ENCODE measurements around the gene TIPARP.
A peak's percentile ranks its signal among the peaks of the same experiment; 100 is the strongest.

TIPARP gene

DNA sequence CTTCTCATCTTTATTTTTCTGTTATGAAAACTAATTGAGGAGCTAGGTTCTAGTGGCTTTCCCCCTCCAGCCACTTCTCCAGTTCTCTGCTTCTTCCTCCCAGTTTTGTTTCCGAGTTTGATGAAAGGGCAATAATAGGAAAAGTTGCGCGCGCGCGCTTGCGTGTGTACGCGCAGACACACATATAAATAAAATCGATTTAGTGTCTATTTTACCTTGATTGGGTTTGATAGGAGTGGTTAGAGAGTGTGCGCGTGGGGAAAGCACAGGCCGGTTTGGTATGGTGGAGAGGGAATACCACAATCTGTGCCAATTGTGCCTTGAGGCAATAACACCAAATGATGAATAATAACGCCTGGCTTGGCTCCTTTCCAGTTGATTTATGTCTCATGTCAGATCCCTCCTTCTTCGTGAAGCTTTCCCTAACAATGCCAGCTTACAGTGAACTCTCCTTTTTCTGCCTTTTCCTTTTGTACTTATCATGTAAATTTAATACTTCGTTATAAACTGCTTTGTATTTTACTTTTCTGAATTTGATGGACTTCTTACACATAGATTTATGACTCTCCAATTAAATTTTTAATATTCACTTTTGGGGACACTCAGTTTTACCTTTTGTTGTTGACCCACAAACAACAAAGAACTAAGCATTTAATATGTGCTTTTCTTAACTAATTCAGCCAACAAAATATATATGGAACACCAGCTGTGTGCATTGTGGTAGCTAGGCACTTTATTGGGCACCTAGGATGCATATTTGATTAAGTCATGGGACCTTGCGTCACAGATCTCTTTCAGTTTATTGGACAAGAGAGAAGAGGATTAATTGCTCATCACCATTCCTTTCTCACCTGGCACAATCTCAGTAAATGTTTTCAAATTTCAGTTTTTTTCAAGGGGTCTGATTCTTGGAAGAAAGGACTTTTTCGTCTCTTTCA is 1.7 kb downstream of the TIPARP start (continued):
- TF ChIP-seq, protein P1, sequence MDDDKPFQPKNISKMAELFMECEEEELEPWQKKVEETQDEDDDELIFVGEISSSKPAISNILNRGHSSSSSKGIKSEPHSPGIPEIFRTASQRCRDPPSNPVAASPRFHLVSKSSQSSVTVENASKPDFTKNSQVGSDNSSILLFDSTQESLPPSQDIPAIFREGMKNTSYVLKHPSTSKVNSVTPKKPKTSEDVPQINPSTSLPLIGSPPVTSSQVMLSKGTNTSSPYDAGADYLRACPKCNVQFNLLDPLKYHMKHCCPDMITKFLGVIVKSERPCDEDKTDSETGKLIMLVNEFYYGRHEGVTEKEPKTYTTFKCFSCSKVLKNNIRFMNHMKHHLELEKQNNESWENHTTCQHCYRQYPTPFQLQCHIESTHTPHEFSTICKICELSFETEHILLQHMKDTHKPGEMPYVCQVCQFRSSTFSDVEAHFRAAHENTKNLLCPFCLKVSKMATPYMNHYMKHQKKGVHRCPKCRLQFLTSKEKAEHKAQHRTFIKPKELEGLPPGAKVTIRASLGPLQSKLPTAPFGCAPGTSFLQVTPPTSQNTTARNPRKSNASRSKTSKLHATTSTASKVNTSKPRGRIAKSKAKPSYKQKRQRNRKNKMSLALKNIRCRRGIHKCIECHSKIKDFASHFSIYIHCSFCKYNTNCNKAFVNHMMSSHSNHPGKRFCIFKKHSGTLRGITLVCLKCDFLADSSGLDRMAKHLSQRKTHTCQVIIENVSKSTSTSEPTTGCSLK (tag by site-specific recombination; IDR thresholded peaks at IDR 0.05), result no peak
- TF ChIP-seq, protein P2, sequence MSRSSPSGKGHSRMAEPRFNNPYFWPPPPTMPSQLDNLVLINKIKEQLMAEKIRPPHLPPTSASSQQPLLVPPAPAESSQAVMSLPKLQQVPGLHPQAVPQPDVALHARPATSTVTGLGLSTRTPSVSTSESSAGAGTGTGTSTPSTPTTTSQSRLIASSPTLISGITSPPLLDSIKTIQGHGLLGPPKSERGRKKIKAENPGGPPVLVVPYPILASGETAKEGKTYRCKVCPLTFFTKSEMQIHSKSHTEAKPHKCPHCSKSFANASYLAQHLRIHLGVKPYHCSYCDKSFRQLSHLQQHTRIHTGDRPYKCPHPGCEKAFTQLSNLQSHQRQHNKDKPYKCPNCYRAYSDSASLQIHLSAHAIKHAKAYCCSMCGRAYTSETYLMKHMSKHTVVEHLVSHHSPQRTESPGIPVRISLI (tag by site-specific recombination; IDR thresholded peaks at IDR 0.05), result no peak
- TF ChIP-seq KLF10 (tag by site-specific recombination; IDR thresholded peaks at IDR 0.05) (no peak), ZNF19 (tag by site-specific recombination; IDR thresholded peaks at IDR 0.05; ENCODE audit: low read depth) (no peak), ZNF335 (tag by site-specific recombination; conservative IDR thresholded peaks at IDR 0.05) (peak; percentile 96), ZNF157 (tag by site-specific recombination; IDR thresholded peaks at IDR 0.05) (no peak), ZNF776 (tag by site-specific recombination; IDR thresholded peaks at IDR 0.05; ENCODE audit: borderline replicate concordance) (no peak), MEIS1 (CRISPR knock-in tag; IDR thresholded peaks at IDR 0.05; ENCODE audit: borderline replicate concordance) (no peak), IKZF3 (tag by site-specific recombination; IDR thresholded peaks at IDR 0.05) (peak; percentile 62), GLI2 (tag by site-specific recombination; IDR thresholded peaks at IDR 0.05; ENCODE audit: borderline replicate concordance, low read depth) (no peak), RBAK (tag by site-specific recombination; IDR thresholded peaks at IDR 0.05) (no peak), ZNF561 (tag by site-specific recombination; IDR thresholded peaks at IDR 0.05; ENCODE audit: borderline replicate concordance) (no peak), ZNF132 (tag by site-specific recombination; IDR thresholded peaks at IDR 0.05; ENCODE audit: borderline replicate concordance) (no peak), SETDB1 (IDR thresholded peaks at IDR 0.05; ENCODE audit: insufficient read length, low read length) (no peak), HOXC10 (CRISPR knock-in tag; IDR thresholded peaks at IDR 0.05) (no peak), ZBTB20 (tag by site-specific recombination; IDR thresholded peaks at IDR 0.05) (no peak), ZNF830 (tag by site-specific recombination; IDR thresholded peaks at IDR 0.05; ENCODE audit: low read depth) (no peak), SALL2 (tag by site-specific recombination; IDR thresholded peaks at IDR 0.05; ENCODE audit: borderline replicate concordance) (no peak), ZNF629 (tag by site-specific recombination; IDR thresholded peaks at IDR 0.05) (no peak), KLF8 (tag by site-specific recombination; IDR thresholded peaks at IDR 0.05) (no peak), ZNF600 (tag by site-specific recombination; IDR thresholded peaks at IDR 0.05) (peak; percentile 56; the same call in 1 of the 2 replicates), ZNF112 (tag by site-specific recombination; IDR thresholded peaks at IDR 0.05) (no peak), ZFP41 (tag by site-specific recombination; IDR thresholded peaks at IDR 0.05; ENCODE audit: borderline replicate concordance) (no peak), OVOL3 (tag by site-specific recombination; IDR thresholded peaks at IDR 0.05) (no peak), ZBTB21 (tag by site-specific recombination; IDR thresholded peaks at IDR 0.05) (no peak), ZNF707 (tag by site-specific recombination; IDR thresholded peaks at IDR 0.05) (no peak), ZNF843 (tag by site-specific recombination; IDR thresholded peaks at IDR 0.05) (peak; percentile 31; the same call in 1 of the 2 replicates), ZNF248 (tag by site-specific recombination; IDR thresholded peaks at IDR 0.05) (no peak), ZNF155 (tag by site-specific recombination; IDR thresholded peaks at IDR 0.05) (no peak), HOXD13 (CRISPR knock-in tag; IDR thresholded peaks at IDR 0.05; ENCODE audit: borderline replicate concordance) (no peak), ZSCAN16 (tag by site-specific recombination; IDR thresholded peaks at IDR 0.05) (no peak), ZNF571 (tag by site-specific recombination; IDR thresholded peaks at IDR 0.05) (no peak)
- TF ChIP-seq, protein P3, sequence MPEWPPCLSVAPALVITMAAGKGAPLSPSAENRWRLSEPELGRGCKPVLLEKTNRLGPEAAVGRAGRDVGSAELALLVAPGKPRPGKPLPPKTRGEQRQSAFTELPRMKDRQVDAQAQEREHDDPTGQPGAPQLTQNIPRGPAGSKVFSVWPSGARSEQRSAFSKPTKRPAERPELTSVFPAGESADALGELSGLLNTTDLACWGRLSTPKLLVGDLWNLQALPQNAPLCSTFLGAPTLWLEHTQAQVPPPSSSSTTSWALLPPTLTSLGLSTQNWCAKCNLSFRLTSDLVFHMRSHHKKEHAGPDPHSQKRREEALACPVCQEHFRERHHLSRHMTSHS (tag by site-specific recombination; IDR thresholded peaks at IDR 0.05), result no peak
- TF ChIP-seq, protein P4, sequence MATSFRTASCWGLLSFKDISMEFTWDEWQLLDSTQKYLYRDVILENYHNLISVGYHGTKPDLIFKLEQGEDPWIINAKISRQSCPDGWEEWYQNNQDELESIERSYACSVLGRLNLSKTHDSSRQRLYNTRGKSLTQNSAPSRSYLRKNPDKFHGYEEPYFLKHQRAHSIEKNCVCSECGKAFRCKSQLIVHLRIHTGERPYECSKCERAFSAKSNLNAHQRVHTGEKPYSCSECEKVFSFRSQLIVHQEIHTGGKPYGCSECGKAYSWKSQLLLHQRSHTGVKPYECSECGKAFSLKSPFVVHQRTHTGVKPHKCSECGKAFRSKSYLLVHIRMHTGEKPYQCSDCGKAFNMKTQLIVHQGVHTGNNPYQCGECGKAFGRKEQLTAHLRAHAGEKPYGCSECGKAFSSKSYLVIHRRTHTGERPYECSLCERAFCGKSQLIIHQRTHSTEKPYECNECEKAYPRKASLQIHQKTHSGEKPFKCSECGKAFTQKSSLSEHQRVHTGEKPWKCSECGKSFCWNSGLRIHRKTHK (tag by site-specific recombination; IDR thresholded peaks at IDR 0.05), result no peak
- TF ChIP-seq, protein P5, sequence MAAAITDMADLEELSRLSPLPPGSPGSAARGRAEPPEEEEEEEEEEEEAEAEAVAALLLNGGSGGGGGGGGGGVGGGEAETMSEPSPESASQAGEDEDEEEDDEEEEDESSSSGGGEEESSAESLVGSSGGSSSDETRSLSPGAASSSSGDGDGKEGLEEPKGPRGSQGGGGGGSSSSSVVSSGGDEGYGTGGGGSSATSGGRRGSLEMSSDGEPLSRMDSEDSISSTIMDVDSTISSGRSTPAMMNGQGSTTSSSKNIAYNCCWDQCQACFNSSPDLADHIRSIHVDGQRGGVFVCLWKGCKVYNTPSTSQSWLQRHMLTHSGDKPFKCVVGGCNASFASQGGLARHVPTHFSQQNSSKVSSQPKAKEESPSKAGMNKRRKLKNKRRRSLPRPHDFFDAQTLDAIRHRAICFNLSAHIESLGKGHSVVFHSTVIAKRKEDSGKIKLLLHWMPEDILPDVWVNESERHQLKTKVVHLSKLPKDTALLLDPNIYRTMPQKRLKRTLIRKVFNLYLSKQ (tag by site-specific recombination; IDR thresholded peaks at IDR 0.05; ENCODE audit: borderline replicate concordance), result no peak

Data from HEK293 (cell line).